ENCODE measurements around the gene KRT20. TPM values are rescaled to one million over a fixed set of nuclear protein-coding genes. Genes with fewer than 3 reads are reported as not detected.

The KRT20 gene
- total RNA-seq, 1 experiment from 2014 or later, result 0.66 TPM

Other genes with a start within 250 kb of the KRT20 start
- gene SMARCE1, start 237.4 kb downstream of the KRT20 start, total RNA-seq (2022), result 755 and 768 TPM in 2 replicates
- gene KRT222, start 220.1 kb downstream of the KRT20 start, total RNA-seq (2022), result not detected in 2 replicates
- gene KRT24, start 181.5 kb downstream of the KRT20 start, total RNA-seq (2022), result 2.0 and 2.4 TPM in 2 replicates
- gene KRT25, start 129.9 kb downstream of the KRT20 start, total RNA-seq (2022), result not detected in 2 replicates
- gene KRT26, start 113.0 kb downstream of the KRT20 start, total RNA-seq (2022), result not detected in 2 replicates
- not detected in 2 replicates for gene KRT27, start 102.7 kb downstream of the KRT20 start, total RNA-seq (2022)
- gene KRT28, start 85.3 kb downstream of the KRT20 start, total RNA-seq (2022), result not detected in 2 replicates
- gene KRT10, start 62.6 kb downstream of the KRT20 start, total RNA-seq (2022), result 171 and 188 TPM in 2 replicates
- gene KRT12, start 18.0 kb downstream of the KRT20 start, total RNA-seq (2022), result 2.4 and 2.7 TPM in 2 replicates
- 1,389 and 1,709 TPM in 2 replicates for gene KRT23, start 52.4 kb upstream of the KRT20 start, total RNA-seq (2022)
- 0.44 TPM in 1 of 2 replicates, not detected in the other for gene KRT39, start 81.7 kb upstream of the KRT20 start, total RNA-seq (2022)
- not detected in 2 replicates for gene KRT40, start 99.1 kb upstream of the KRT20 start, total RNA-seq (2022)
- gene KRTAP3-3, start 108.9 kb upstream of the KRT20 start, total RNA-seq (2022), result not detected in 2 replicates
- gene KRTAP3-2, start 114.7 kb upstream of the KRT20 start, total RNA-seq (2022), result not detected in 2 replicates
- gene KRTAP3-1, start 123.9 kb upstream of the KRT20 start, total RNA-seq (2022), result not detected in 2 replicates
- not detected in 2 replicates for gene KRTAP1-5, start 142.0 kb upstream of the KRT20 start, total RNA-seq (2022)
- not detected in 2 replicates for gene KRTAP1-4, start 145.0 kb upstream of the KRT20 start, total RNA-seq (2022)
- gene KRTAP1-3, start 149.6 kb upstream of the KRT20 start, total RNA-seq (2022), result not detected in 2 replicates
- gene KRTAP1-1, start 156.2 kb upstream of the KRT20 start, total RNA-seq (2022), result 10.2 and 15.9 TPM in 2 replicates
- not detected in 2 replicates for gene KRTAP2-1, start 162.1 kb upstream of the KRT20 start, total RNA-seq (2022)
- not detected in 2 replicates for gene KRTAP2-2, start 170.0 kb upstream of the KRT20 start, total RNA-seq (2022)
- 9.4 and 18.2 TPM in 2 replicates for gene KRTAP2-3, start 174.9 kb upstream of the KRT20 start, total RNA-seq (2022)
- not detected in 2 replicates for gene KRTAP2-4, start 180.6 kb upstream of the KRT20 start, total RNA-seq (2022)
- not detected in 2 replicates for gene KRTAP4-7, start 198.9 kb upstream of the KRT20 start, total RNA-seq (2022)
- gene KRTAP4-8, start 212.9 kb upstream of the KRT20 start, total RNA-seq (2022), result not detected in 2 replicates
- gene KRTAP4-16, start 217.0 kb upstream of the KRT20 start, total RNA-seq (2022), result not detected in 2 replicates
- not detected in 2 replicates for gene KRTAP4-9, start 220.1 kb upstream of the KRT20 start, total RNA-seq (2022)
- gene KRTAP4-11, start 233.1 kb upstream of the KRT20 start, total RNA-seq (2022), result not detected in 2 replicates
- not detected in 2 replicates for gene KRTAP4-12, start 238.9 kb upstream of the KRT20 start, total RNA-seq (2022)